ENCODE data around the gene KIF2C. TPM values are rescaled to one million over a fixed set of nuclear protein-coding genes. Genes with fewer than 3 reads are reported as not detected.
"Not testable (repeated sequence)": the region's sequence is repeated elsewhere in the genome, so short reads cannot be mapped to it uniquely, and the experiment has no call there.

Gene KIF2C
- total RNA-seq, 3 donors from 2014 or later (not counting 1 experiment from before 2014, with no cell fraction given), result 0.59 to 1.3 (median 0.93) TPM

GRCh38 chr1:44792736-44793502 is 53.3 kb downstream of the KIF2C start:
- Histone ChIP-seq H3K36me3 (ENCODE audit: control insufficient read depth, insufficient read depth, low read length) (no peaks in the 10 kb centered on the region), H3K27me3 (ENCODE audit: control insufficient read depth, insufficient read depth, low read length) (no peaks in the 10 kb centered on the region), H3K4me1 (ENCODE audit: control insufficient read depth, insufficient read depth, low read length) (no peaks in the 10 kb centered on the region), H3K9me3 (ENCODE audit: control insufficient read depth, insufficient read depth, low read length) (no peaks in the 10 kb centered on the region), H3K27ac (ENCODE audit: low read length) (no peak overlapping the region), H3K4me3 (ENCODE audit: low read length) (no peak overlapping the region)
- Mint-ChIP-seq H3K9me3 (no peaks in the 10 kb centered on the region), H3K27me3 (ENCODE audit: low read depth in 2 of 2) (no peaks in the 10 kb centered on the region), H3K27ac (no peak overlapping the region), H3K36me3 (no peaks in the 10 kb centered on the region), H3K4me1 (peaks cover 0 to 5% of the 10 kb centered on the region in 2 donors), H3K4me3 (no peak overlapping the region)
- TF ChIP-seq CTCF (IDR thresholded peaks at IDR 0.05), result no peak
- DNase-seq (no peak), ATAC-seq (no peak)
- intact Hi-C loops (cut with micrococcal nuclease), result no loop called here
- 93% methylated on average over 9 of the region's 9 CpGs for WGBS (ENCODE audit: insufficient coverage)

- H3K27ac ChIP-seq (ENCODE audit: low read length); H3K27me3 ChIP-seq (ENCODE audit: control insufficient read depth, insufficient read depth, low read length); H3K27me3 Mint-ChIP-seq (ENCODE audit: low read depth in 2 of 2); H3K9me3 ChIP-seq (ENCODE audit: control insufficient read depth, insufficient read depth, low read length); H3K9me3 Mint-ChIP-seq; H3K36me3 ChIP-seq (ENCODE audit: control insufficient read depth, insufficient read depth, low read length); H3K36me3 Mint-ChIP-seq; H3K4me3 ChIP-seq (ENCODE audit: low read length); H3K4me3 Mint-ChIP-seq; ATAC-seq; DNase-seq; intact Hi-C loops (cut with micrococcal nuclease): not testable (repeated sequence)
- peaks cover 28% of the 10 kb centered on the region for H3K4me1 ChIP-seq (ENCODE audit: control insufficient read depth, insufficient read depth, low read length)
- H3K4me1 Mint-ChIP-seq, result peaks cover 5 to 25% of the 10 kb centered on the region in 2 donors
- 95% methylated on average over 6 of the region's 8 CpGs for WGBS (ENCODE audit: insufficient coverage)
- H3K27ac Mint-ChIP-seq, result peak overlapping the region in 1 of 2 donors; percentile 66
These were observed 58.2 kb downstream of the KIF2C start for GRCh38 chr1:44797886-44798285.

- H3K9me3 Mint-ChIP-seq, result no peaks in the 10 kb centered on the region
These were observed 59.1 kb downstream of the KIF2C start for GRCh38 chr1:44798481-44799365.

More at GRCh38 chr1:44798481-44799365, 59.1 kb downstream of the KIF2C start:
- 95% methylated on average over 10 of the region's 10 CpGs for WGBS (ENCODE audit: insufficient coverage)
- H3K36me3 ChIP-seq (ENCODE audit: control insufficient read depth, insufficient read depth, low read length), result peaks cover 14% of the 10 kb centered on the region
- TF ChIP-seq CTCF (IDR thresholded peaks at IDR 0.05), result no peak
- no peaks in the 10 kb centered on the region for H3K9me3 ChIP-seq (ENCODE audit: control insufficient read depth, insufficient read depth, low read length)
- intact Hi-C loops (cut with micrococcal nuclease), result no loop called here
- no peaks in the 10 kb centered on the region for H3K27me3 ChIP-seq (ENCODE audit: control insufficient read depth, insufficient read depth, low read length)
- H3K27ac Mint-ChIP-seq, result peak overlapping the region; percentile 98 to 100
- no peak overlapping the region for H3K27ac ChIP-seq (ENCODE audit: low read length)
- H3K27me3 Mint-ChIP-seq (ENCODE audit: low read depth in 2 of 2), result no peaks in the 10 kb centered on the region
- no peaks in the 10 kb centered on the region for H3K36me3 Mint-ChIP-seq
- H3K4me1 ChIP-seq (ENCODE audit: control insufficient read depth, insufficient read depth, low read length), result peaks cover 28% of the 10 kb centered on the region
- ATAC-seq (no peak), DNase-seq (no peak)
- peak overlapping the region; percentile 97 for H3K4me3 Mint-ChIP-seq
- H3K4me3 ChIP-seq (ENCODE audit: low read length), result no peak overlapping the region
- peaks cover 5 to 20% of the 10 kb centered on the region in 2 donors for H3K4me1 Mint-ChIP-seq

Measured in natural killer cell (primary cell).